ENCODE data around the gene IRAK1. TPM values are rescaled to one million over a fixed set of nuclear protein-coding genes. Genes with fewer than 3 reads are reported as not detected.

The IRAK1 gene
- polyA plus RNA-seq, 1 of the 3 experiments (the other 2 are of a cell fraction) = 68.5 TPM

DNA sequence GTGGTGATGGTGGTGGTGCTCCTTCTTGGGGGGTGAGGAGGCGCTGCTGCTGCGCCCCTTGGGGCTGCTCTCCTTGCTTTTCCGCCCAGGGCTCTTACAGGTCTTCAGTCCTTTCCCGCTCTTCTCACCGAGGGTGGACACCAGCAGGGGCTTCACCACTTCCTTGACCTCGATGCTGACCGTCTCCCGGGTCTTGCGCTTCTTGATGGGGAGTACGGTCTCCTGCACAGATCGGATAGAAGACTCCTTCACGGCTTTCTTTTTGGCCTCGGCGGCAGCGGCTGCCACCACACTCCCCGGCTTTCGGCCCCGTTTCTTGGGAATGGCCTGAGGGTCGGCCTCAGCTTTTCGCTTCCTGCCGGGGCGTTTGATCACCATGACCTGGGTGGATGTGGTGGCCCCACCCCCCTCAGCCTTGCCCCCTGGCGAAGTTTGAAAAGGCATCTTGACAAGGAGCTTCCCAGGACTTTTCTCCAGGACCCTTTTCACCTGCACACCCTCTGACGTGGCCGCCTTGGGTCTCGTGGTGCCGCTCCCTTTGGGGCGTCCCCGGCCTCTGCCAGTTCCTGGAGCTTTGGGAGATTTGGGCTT is 11.1 kb upstream of the IRAK1 start:
- no peaks in the 10 kb centered on the region for H3K9me3 ChIP-seq
- H3K27me3 ChIP-seq (ENCODE audit: insufficient read depth) = peaks cover 78% of the 10 kb centered on the region
- H3K4me3 ChIP-seq (ENCODE audit: low read depth in 2 of 2, low read length in 1 of 2) = no peak overlapping the region
- CTCF ChIA-PET = interaction anchor here (1.0 to 12.4 kb wide), 8 partner anchors 11 to 26 kb away, joined by 3 to 94 read pairs (median 4); no protein-coding TSS in a partner anchor
- no peak overlapping the region for H3K9ac ChIP-seq
- H3K4me2 ChIP-seq = no peak overlapping the region
- WGBS (ENCODE audit: low lambda C conversion rate) = 68% methylated on average over 23 of the region's 29 CpGs
- peaks cover 0 to 11% of the 10 kb centered on the region in 2 experiments for H3K36me3 ChIP-seq (replicated peaks in 1 of 2; ENCODE audit: control insufficient read depth in 1 of 2, insufficient read depth in 2 of 2, low read length in 1 of 2)
- no peak overlapping the region for H3K27ac ChIP-seq (ENCODE audit: low read depth in 2 of 2, low read length in 1 of 2)
- no peaks in the 10 kb centered on the region for H3F3A ChIP-seq (replicated peaks; ENCODE audit: insufficient read depth)
- no peak for DNase-seq
- POLR2A ChIA-PET = no interaction called here
- TF ChIP-seq, protein P1, sequence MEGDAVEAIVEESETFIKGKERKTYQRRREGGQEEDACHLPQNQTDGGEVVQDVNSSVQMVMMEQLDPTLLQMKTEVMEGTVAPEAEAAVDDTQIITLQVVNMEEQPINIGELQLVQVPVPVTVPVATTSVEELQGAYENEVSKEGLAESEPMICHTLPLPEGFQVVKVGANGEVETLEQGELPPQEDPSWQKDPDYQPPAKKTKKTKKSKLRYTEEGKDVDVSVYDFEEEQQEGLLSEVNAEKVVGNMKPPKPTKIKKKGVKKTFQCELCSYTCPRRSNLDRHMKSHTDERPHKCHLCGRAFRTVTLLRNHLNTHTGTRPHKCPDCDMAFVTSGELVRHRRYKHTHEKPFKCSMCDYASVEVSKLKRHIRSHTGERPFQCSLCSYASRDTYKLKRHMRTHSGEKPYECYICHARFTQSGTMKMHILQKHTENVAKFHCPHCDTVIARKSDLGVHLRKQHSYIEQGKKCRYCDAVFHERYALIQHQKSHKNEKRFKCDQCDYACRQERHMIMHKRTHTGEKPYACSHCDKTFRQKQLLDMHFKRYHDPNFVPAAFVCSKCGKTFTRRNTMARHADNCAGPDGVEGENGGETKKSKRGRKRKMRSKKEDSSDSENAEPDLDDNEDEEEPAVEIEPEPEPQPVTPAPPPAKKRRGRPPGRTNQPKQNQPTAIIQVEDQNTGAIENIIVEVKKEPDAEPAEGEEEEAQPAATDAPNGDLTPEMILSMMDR (IDR thresholded peaks at IDR 0.05) = no peak
- TF ChIP-seq NRF1 (IDR thresholded peaks at IDR 0.05; ENCODE audit: low read depth, low read length) (no peak), TCF12 (IDR thresholded peaks at IDR 0.05) (no peak), FOSL2 (IDR thresholded peaks at IDR 0.05; ENCODE audit: borderline replicate concordance, low read depth) (no peak)
- H4K20me1 ChIP-seq (ENCODE audit: insufficient read depth) = no peaks in the 10 kb centered on the region
- no peaks in the 10 kb centered on the region; a peak in 1 of 4 replicates for H3K4me1 ChIP-seq (ENCODE audit: control insufficient read depth in 1 of 2, insufficient read depth in 2 of 2, low read depth in 1 of 2, low read length in 1 of 2)
- H2AFZ ChIP-seq (ENCODE audit: low read depth) = no peak overlapping the region
- H3K79me2 ChIP-seq (ENCODE audit: insufficient read depth) = peaks cover 19% of the 10 kb centered on the region; the same call in 1 of the 2 replicates
- no peaks in the 10 kb centered on the region for H3K9me2 ChIP-seq

DNA sequence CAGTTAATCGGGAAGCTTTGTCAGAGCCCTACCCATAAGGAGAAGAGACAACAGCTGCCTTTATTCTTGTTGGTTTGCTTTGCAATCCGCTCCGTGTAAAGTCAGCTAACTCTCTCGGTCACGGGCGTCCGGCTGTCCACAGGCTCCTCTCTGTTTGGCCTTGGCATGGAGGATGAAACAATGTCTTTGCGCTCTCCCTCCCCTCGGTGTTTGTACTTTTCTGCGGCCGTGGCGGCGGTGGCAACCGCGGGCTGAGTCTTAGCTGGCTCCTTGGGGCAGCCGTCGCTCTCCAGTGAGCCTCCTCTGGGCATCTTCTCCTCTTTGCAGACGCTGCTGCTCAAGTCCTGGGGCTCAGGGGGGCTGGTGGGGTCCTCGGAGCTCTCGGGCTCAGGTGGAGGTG is 10.6 kb upstream of the IRAK1 start:
- Histone ChIP-seq H3K9me2 (no peaks in the 10 kb centered on the region), H4K20me1 (ENCODE audit: insufficient read depth) (no peaks in the 10 kb centered on the region), H3K4me1 (ENCODE audit: control insufficient read depth in 1 of 2, insufficient read depth in 2 of 2, low read depth in 1 of 2, low read length in 1 of 2) (no peaks in the 10 kb centered on the region; a peak in 1 of 4 replicates), H3K9me3 (no peaks in the 10 kb centered on the region), H3K36me3 (replicated peaks in 1 of 2; ENCODE audit: control insufficient read depth in 1 of 2, insufficient read depth in 2 of 2, low read length in 1 of 2) (peaks cover 0 to 11% of the 10 kb centered on the region in 2 experiments), H3K79me2 (ENCODE audit: insufficient read depth) (peaks cover 15% of the 10 kb centered on the region; the same call in 1 of the 2 replicates), H3F3A (replicated peaks; ENCODE audit: insufficient read depth) (no peaks in the 10 kb centered on the region), H3K4me2 (no peak overlapping the region), H3K27ac (ENCODE audit: low read depth in 2 of 2, low read length in 1 of 2) (no peak overlapping the region), H3K4me3 (ENCODE audit: low read depth in 2 of 2, low read length in 1 of 2) (no peak overlapping the region), H2AFZ (ENCODE audit: low read depth) (no peak overlapping the region), H3K9ac (no peak overlapping the region), H3K27me3 (ENCODE audit: insufficient read depth) (peaks cover 79% of the 10 kb centered on the region)
- TF ChIP-seq RAD21 (IDR thresholded peaks at IDR 0.05; ENCODE audit: low read length) = no peak
- TF ChIP-seq, protein P2, sequence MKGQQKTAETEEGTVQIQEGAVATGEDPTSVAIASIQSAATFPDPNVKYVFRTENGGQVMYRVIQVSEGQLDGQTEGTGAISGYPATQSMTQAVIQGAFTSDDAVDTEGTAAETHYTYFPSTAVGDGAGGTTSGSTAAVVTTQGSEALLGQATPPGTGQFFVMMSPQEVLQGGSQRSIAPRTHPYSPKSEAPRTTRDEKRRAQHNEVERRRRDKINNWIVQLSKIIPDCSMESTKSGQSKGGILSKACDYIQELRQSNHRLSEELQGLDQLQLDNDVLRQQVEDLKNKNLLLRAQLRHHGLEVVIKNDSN (IDR thresholded peaks at IDR 0.05; ENCODE audit: borderline replicate concordance, low read depth) = no peak
- no peak for TF ChIP-seq TCF12 (IDR thresholded peaks at IDR 0.05)
- TF ChIP-seq EP300 (IDR thresholded peaks at IDR 0.05; ENCODE audit: borderline replicate concordance in 1 of 2, low read depth in 1 of 2, low read length in 1 of 2) = no peak
- TF ChIP-seq, protein P3, sequence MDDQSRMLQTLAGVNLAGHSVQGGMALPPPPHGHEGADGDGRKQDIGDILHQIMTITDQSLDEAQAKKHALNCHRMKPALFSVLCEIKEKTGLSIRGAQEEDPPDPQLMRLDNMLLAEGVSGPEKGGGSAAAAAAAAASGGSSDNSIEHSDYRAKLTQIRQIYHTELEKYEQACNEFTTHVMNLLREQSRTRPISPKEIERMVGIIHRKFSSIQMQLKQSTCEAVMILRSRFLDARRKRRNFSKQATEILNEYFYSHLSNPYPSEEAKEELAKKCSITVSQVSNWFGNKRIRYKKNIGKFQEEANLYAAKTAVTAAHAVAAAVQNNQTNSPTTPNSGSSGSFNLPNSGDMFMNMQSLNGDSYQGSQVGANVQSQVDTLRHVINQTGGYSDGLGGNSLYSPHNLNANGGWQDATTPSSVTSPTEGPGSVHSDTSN (IDR thresholded peaks at IDR 0.05) = no peak
- no peak for TF ChIP-seq RCOR1 (IDR thresholded peaks at IDR 0.05; ENCODE audit: low read length)
- TF ChIP-seq FOXM1 (IDR thresholded peaks at IDR 0.05; ENCODE audit: low read depth) = no peak
- ChIA-PET CTCF (interaction anchor here (1.0 to 12.4 kb wide), 5 partner anchors 11 to 25 kb away, joined by 3 to 94 read pairs (median 7); no protein-coding TSS in a partner anchor), POLR2A (no interaction called here)
- WGBS (ENCODE audit: low lambda C conversion rate) = 73% methylated on average over 17 of the region's 20 CpGs
- no peak for DNase-seq
